Endothelial cell of umbilical vein (primary cell): Measurements from ENCODE around the gene PRKCSH. TPM values are rescaled to one million over a fixed set of nuclear protein-coding genes. Genes with fewer than 3 reads are reported as not detected.

Source experiments
- BruUV-seq: library from RNA; stranded (reverse); fragments of 400-500 nt; replicated peaks from 2 replicates; lab custom pipeline; 2021; lab: Mats Ljungman, UMichigan
- CTCF ChIA-PET: fragments of 300-600, 350-600 bp; sonication (Branson Sonifier 250); formaldehyde crosslinking; loops from one replicate; lab custom pipeline; 2021; ENCODE audit warnings: antibody characterized with exemption, inconsistent platforms; lab: Charles Lee
- POLR2A ChIA-PET: fragments of 300-600, 350-600 bp; sonication (Branson Sonifier 250); formaldehyde crosslinking; loops from one replicate; lab custom pipeline; 2021; ENCODE audit warnings: antibody characterized with exemption, inconsistent platforms; lab: Charles Lee
- DNase-seq: peaks from one replicate; pipeline ENCODE4 v3.0.0-alpha.2; 2011; ENCODE audit warnings: low read depth, low spot score
- FAIRE-seq: peaks from 2 replicates; lab custom pipeline; 2011; peaks lifted over from hg19 to GRCh38; lab: Jason Lieb, UNC
- H2AFZ ChIP-seq: 2 replicates; pipeline ENCODE4 v1.6.0; 2012; ENCODE audit warnings: low read depth, low read length, control low read depth, inconsistent platforms
- H3K27ac ChIP-seq: 2 replicates; pipeline ENCODE4 v1.5.1; 2011; ENCODE audit warnings: low read depth, mild to moderate bottlenecking, control low read depth, low read length, moderate library complexity; ENCODE audit not compliant: insufficient read depth
- H3K27me3 ChIP-seq, 2 experiments: 2 replicates each; pipeline versions ENCODE4 v1.6.0 to v1.6.1; 2011; ENCODE audit warnings: low read length in 2 of 2, mixed read lengths in 1 of 2; ENCODE audit not compliant: control insufficient read depth in 2 of 2, insufficient read depth in 2 of 2
- H3K36me3 ChIP-seq, 2 experiments: 2 replicates in 1 of 2; 3 replicates in 1 of 2; pipeline ENCODE4 v1.5.1; 2011; ENCODE audit warnings: low read length in 2 of 2, mild to moderate bottlenecking in 1 of 2, moderate library complexity in 1 of 2; ENCODE audit not compliant: control insufficient read depth in 2 of 2, insufficient read depth in 2 of 2; ENCODE audit errors: extremely low read depth in 1 of 2
- H3K4me1 ChIP-seq: 3 replicates; pipeline ENCODE4 v1.5.1; 2011; ENCODE audit warnings: mild to moderate bottlenecking, low read length; ENCODE audit not compliant: control insufficient read depth, insufficient read depth; ENCODE audit errors: extremely low read depth
- H3K4me2 ChIP-seq: 2 replicates; pipeline ENCODE4 v1.6.1; 2011; ENCODE audit warnings: low read length, control low read depth, mixed read lengths; ENCODE audit not compliant: insufficient read depth
- H3K4me3 ChIP-seq, 3 experiments: fragments of 200-600 bp in 1 of 3; sonication (generic), shearing (Covaris generic) in 1 of 3; replicated peaks in 1 of 3; 2 replicates each; pipeline ENCODE4 v1.5.1; 2011 to 2016; ENCODE audit warnings: control low read depth in 3 of 3, low read length in 3 of 3, mild to moderate bottlenecking in 2 of 3, inconsistent platforms in 1 of 3, low read depth in 1 of 3, moderate library complexity in 1 of 3; ENCODE audit not compliant: insufficient read depth in 1 of 3
- H3K79me2 ChIP-seq: 2 replicates; pipeline ENCODE4 v1.6.0; 2012; ENCODE audit warnings: low read length, inconsistent platforms; ENCODE audit not compliant: control insufficient read depth, insufficient read depth
- H3K9ac ChIP-seq: replicated peaks from 2 replicates; pipeline ENCODE3; 2011; ENCODE audit warnings: low read length, control low read depth; ENCODE audit not compliant: insufficient read depth; ENCODE audit errors: extremely low read depth
- H3K9me1 ChIP-seq: replicated peaks from 3 replicates; pipeline ENCODE4 v1.6.0; 2011; ENCODE audit warnings: mild to moderate bottlenecking, low read length; ENCODE audit not compliant: control insufficient read depth, insufficient read depth; ENCODE audit errors: extremely low read depth
- H3K9me3 ChIP-seq: replicated peaks from 2 replicates; pipeline ENCODE4 v1.5.1; 2012; ENCODE audit warnings: low read length, inconsistent platforms; ENCODE audit not compliant: control insufficient read depth, insufficient read depth
- H4K20me1 ChIP-seq: replicated peaks from 2 replicates; pipeline ENCODE3; 2011; ENCODE audit warnings: mild to moderate bottlenecking, low read length; ENCODE audit not compliant: control insufficient read depth, insufficient read depth; ENCODE audit errors: extremely low read depth
- CTCF ChIP-seq, 2 donors: IDR thresholded peaks; 1 replicate in 1 of 2; 2 replicates in 1 of 2; pipeline ENCODE4 v1.5.1; 2011; ENCODE audit warnings: low read length in 2 of 2, mild to moderate bottlenecking in 2 of 2, moderate library complexity in 2 of 2, control low read depth in 1 of 2, inconsistent platforms in 1 of 2, low read depth in 1 of 2; ENCODE audit not compliant: insufficient read depth in 1 of 2; ENCODE audit errors: extremely low read depth in 1 of 2
- EZH2 ChIP-seq: IDR thresholded peaks from 2 replicates; pipeline ENCODE4 v1.6.1; 2012; ENCODE audit warnings: borderline replicate concordance, low read depth, mild to moderate bottlenecking, moderate library complexity, low read length, inconsistent platforms; ENCODE audit not compliant: severe bottlenecking
- FOS ChIP-seq: IDR thresholded peaks from 2 replicates; pipeline ENCODE4 v1.6.1; 2011; ENCODE audit warnings: mild to moderate bottlenecking, low read length, moderate library complexity, borderline replicate concordance; ENCODE audit not compliant: insufficient read depth
- JUN ChIP-seq: IDR thresholded peaks from 2 replicates; pipeline ENCODE4 v1.6.1; 2011; ENCODE audit warnings: borderline replicate concordance, low read depth; ENCODE audit not compliant: insufficient read length, insufficient read depth
- MAX ChIP-seq: IDR thresholded peaks from 2 replicates; pipeline ENCODE4 v1.6.1; 2011; ENCODE audit not compliant: insufficient read depth, insufficient read length
- POLR2A ChIP-seq: IDR thresholded peaks from 2 replicates; pipeline ENCODE4 v1.6.1; 2012; ENCODE audit warnings: low read depth, mild to moderate bottlenecking, control low read depth, low read length
- dilution Hi-C: fragments of 300-500 bp; cut with MboI; formaldehyde crosslinking; loops from one replicate; pipeline ENCODE4 v1.15.0; 2019; ENCODE audit warnings: low sequenced_read_pairs; ENCODE audit not compliant: extremely low pct_ligation_motif_present
- intact Hi-C: fragments of 100-400 bp; cut with micrococcal nuclease; formaldehyde crosslinking; loops from one replicate; pipeline ENCODE4 v1.10.0; 2022
- polyA plus RNA-seq, 4 experiments: library from polyadenylated mRNA; depleted of rRNA in 3 of 4; stranded (reverse) in 3 of 4; unstranded in 1 of 4; fragments of >200 nt; gene quantifications; 2 replicates each; pipeline versions ENCODE4 v1.2.1 to v1.2.3, GENCODE V29; 2011 to 2012; ENCODE audit warnings: missing spikeins in 1 of 4
- total RNA-seq: library from RNA; stranded (reverse); gene quantifications from 2 replicates; pipeline ENCODE4 v1.2.3, GENCODE V29; 2021

The PRKCSH gene
- total and polyA plus RNA-seq, 2 donors (not counting 3 experiments of a cell fraction or from before 2014, with no cell fraction given), result 215 to 425 TPM

- no TSS peak for BruUV-seq
- no peak overlapping the region for H3K27ac ChIP-seq
- no peaks in the 10 kb centered on the region for H3K36me3 ChIP-seq
- FAIRE-seq, result no peak
- POLR2A ChIA-PET, result no interaction called here
- H3K9me1 ChIP-seq, result no peaks in the 10 kb centered on the region
- no peak overlapping the region for H3K9ac ChIP-seq
- TF ChIP-seq CTCF (IDR thresholded peaks at IDR 0.05; ENCODE audit: extremely low read depth in 1 of 2, insufficient read depth in 1 of 2, low read depth in 1 of 2, low read length in 2 of 2) (peak in 1 of 2 donors; percentile 22), POLR2A (no peak), JUN (no peak)
- no peak overlapping the region for H3K4me3 ChIP-seq
- dilution Hi-C loops, result no loop called here
- H3K79me2 ChIP-seq, result no peaks in the 10 kb centered on the region
- H2AFZ ChIP-seq, result no peak overlapping the region
- no peaks in the 10 kb centered on the region for H3K27me3 ChIP-seq
- H3K4me1 ChIP-seq, result no peaks in the 10 kb centered on the region
- no peak for DNase-seq
- intact Hi-C loops, result no loop called here
- H3K4me2 ChIP-seq, result no peak overlapping the region
- no peaks in the 10 kb centered on the region for H3K9me3 ChIP-seq
- CTCF ChIA-PET, result no interaction called here
- H4K20me1 ChIP-seq, result no peaks in the 10 kb centered on the region
These were observed 24.8 kb downstream of the PRKCSH start for GRCh38 chr19:11460207-11460606.

DNA sequence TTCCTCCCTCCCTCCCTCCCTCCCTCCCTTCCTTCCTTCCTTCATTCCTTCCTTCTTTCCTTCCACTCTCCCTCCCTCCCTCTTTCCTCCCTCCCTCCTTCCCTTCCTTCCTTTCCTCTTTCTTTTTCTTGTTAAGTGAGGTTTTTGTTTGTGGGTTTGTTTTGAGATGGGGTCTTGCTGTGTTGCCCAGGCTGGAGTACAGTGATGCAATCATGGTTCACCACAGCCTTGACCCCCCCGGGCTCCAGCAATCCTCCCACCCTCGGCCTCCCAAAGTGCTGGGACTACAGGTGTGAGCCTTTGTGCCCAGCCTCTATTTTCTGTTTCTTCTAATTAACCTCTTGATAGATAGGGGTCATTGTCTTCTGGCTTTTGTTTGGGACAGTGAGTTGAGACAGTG, 26.0 kb downstream of the PRKCSH start:
- Histone ChIP-seq H3K4me2 (no peak overlapping the region), H2AFZ (no peak overlapping the region), H3K4me3 (no peak overlapping the region), H4K20me1 (no peaks in the 10 kb centered on the region), H3K9me3 (no peaks in the 10 kb centered on the region), H3K9me1 (no peaks in the 10 kb centered on the region), H3K36me3 (no peaks in the 10 kb centered on the region), H3K27me3 (no peaks in the 10 kb centered on the region), H3K27ac (no peak overlapping the region), H3K4me1 (no peaks in the 10 kb centered on the region), H3K79me2 (no peaks in the 10 kb centered on the region), H3K9ac (no peak overlapping the region)
- no peak for TF ChIP-seq MAX
- no peak for TF ChIP-seq FOS
- TF ChIP-seq CTCF (IDR thresholded peaks at IDR 0.05; ENCODE audit: extremely low read depth in 1 of 2, insufficient read depth in 1 of 2, low read depth in 1 of 2, low read length in 2 of 2), result no peak
- TF ChIP-seq EZH2, result no peak
- dilution Hi-C loops, result no loop called here
- CTCF ChIA-PET, result no interaction called here
- DNase-seq (no peak), FAIRE-seq (no peak)
- intact Hi-C loops, result no loop called here
- no TSS peak for BruUV-seq
- POLR2A ChIA-PET, result no interaction called here
